Measurements from ENCODE around the gene ECE2. TPM values are rescaled to one million over a fixed set of nuclear protein-coding genes. Genes with fewer than 3 reads are reported as not detected.

Gene ECE2
- not detected in 3 replicates for total RNA-seq
- long read RNA-seq: 0 reads

GRCh38 chr3:184275961-184276910 is at the start of gene ECE2:
TSS of gene ECE2 (plus strand) at chr3:184276022. CDS start at chr3:184276154, 132 bp downstream.
- Mint-ChIP-seq H3K27ac (ENCODE audit: unreplicated experiment) (no peak within 1 kb of the TSS), H3K9me3 (ENCODE audit: low read depth) (no peaks in the 10 kb centered on the region), H3K27me3 (ENCODE audit: low read depth) (peaks cover 40% of the 10 kb centered on the region), H3K4me1 (ENCODE audit: low read depth) (no peaks in the 10 kb centered on the region), H3K4me3 (ENCODE audit: unreplicated experiment) (no peak within 1 kb of the TSS), H3K36me3 (ENCODE audit: low read depth) (no peaks in the 10 kb centered on the region)
- TF ChIP-seq, protein P1, sequence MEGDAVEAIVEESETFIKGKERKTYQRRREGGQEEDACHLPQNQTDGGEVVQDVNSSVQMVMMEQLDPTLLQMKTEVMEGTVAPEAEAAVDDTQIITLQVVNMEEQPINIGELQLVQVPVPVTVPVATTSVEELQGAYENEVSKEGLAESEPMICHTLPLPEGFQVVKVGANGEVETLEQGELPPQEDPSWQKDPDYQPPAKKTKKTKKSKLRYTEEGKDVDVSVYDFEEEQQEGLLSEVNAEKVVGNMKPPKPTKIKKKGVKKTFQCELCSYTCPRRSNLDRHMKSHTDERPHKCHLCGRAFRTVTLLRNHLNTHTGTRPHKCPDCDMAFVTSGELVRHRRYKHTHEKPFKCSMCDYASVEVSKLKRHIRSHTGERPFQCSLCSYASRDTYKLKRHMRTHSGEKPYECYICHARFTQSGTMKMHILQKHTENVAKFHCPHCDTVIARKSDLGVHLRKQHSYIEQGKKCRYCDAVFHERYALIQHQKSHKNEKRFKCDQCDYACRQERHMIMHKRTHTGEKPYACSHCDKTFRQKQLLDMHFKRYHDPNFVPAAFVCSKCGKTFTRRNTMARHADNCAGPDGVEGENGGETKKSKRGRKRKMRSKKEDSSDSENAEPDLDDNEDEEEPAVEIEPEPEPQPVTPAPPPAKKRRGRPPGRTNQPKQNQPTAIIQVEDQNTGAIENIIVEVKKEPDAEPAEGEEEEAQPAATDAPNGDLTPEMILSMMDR (IDR thresholded peaks at IDR 0.05): no peak
- peak; percentile 89 for DNase-seq (ENCODE audit: low spot score)

- no peaks in the 10 kb centered on the region for H3K9me3 Mint-ChIP-seq (ENCODE audit: low read depth)
Observed at GRCh38 chr3:184227481-184227935, 48.3 kb upstream of the ECE2 start.

GRCh38 chr3:184228376-184229137 is 47.3 kb upstream of the ECE2 start:
- H3K36me3 Mint-ChIP-seq (ENCODE audit: low read depth): peaks cover 3% of the 10 kb centered on the region
- TF ChIP-seq, protein P1 (IDR thresholded peaks at IDR 0.05): no peak
- peak overlapping the region; percentile 60 for H3K4me3 Mint-ChIP-seq (ENCODE audit: unreplicated experiment)
- no peak overlapping the region for H3K27ac Mint-ChIP-seq (ENCODE audit: unreplicated experiment)
- peaks cover 46% of the 10 kb centered on the region for H3K27me3 Mint-ChIP-seq (ENCODE audit: low read depth)
- H3K4me1 Mint-ChIP-seq (ENCODE audit: low read depth): peaks cover 12% of the 10 kb centered on the region
- DNase-seq (ENCODE audit: low spot score): peak; percentile 65
- no peaks in the 10 kb centered on the region for H3K9me3 Mint-ChIP-seq (ENCODE audit: low read depth)

More at GRCh38 chr3:184227481-184227935, 48.3 kb upstream of the ECE2 start:
- DNase-seq (ENCODE audit: low spot score): no peak
- Mint-ChIP-seq H3K4me3 (ENCODE audit: unreplicated experiment) (no peak overlapping the region), H3K27ac (ENCODE audit: unreplicated experiment) (no peak overlapping the region), H3K27me3 (ENCODE audit: low read depth) (peaks cover 47% of the 10 kb centered on the region), H3K4me1 (ENCODE audit: low read depth) (peaks cover 12% of the 10 kb centered on the region), H3K36me3 (ENCODE audit: low read depth) (peaks cover 3% of the 10 kb centered on the region)
- TF ChIP-seq, protein P1 (IDR thresholded peaks at IDR 0.05): peak; percentile 83

DNA sequence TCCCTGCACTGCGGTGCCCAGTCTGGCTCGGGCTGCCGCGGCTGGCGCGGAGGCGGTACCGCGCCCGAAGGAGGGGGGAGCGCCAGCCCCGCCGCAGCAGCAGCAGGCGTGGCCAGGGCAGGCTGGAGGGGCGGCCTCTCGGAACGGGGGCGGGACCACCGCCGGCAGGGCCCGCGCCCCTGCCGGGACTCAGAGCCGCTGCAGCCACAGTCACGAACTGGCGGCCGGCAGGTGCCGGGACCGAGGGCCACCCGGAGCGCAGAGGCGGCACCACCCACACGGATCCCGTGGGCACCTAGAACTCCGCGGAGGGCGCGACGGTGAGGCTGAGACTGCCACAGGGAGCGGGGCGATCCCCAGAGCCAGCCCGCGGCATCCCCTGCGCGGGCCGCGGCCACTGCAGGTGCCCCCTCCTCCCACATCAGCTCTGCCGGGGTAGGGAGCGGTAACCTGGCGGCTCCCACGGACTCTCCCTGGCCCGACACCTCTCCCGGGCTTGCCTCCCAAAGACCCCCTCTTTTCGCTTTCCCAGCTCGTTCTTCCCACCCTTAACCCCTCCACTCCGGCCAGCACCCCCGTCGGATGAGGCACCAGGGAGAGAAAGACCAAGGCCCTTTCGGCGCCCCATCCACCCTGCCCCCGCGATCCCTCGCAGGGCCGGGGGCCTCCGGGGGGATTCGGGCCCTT is 46.3 kb upstream of the ECE2 start, which contains the start of gene VWA5B2:
Gene VWA5B2, plus strand, starts transcription at position 192 of the 687 bp plus-strand sequence. CDS start 944 bp downstream, outside the sequence.
- Mint-ChIP-seq H3K4me1 (ENCODE audit: low read depth) (peaks cover 12% of the 10 kb centered on the region), H3K4me3 (ENCODE audit: unreplicated experiment) (peak within 1 kb of the TSS; percentile 60), H3K27me3 (ENCODE audit: low read depth) (peaks cover 43% of the 10 kb centered on the region), H3K9me3 (ENCODE audit: low read depth) (no peaks in the 10 kb centered on the region), H3K27ac (ENCODE audit: unreplicated experiment) (no peak within 1 kb of the TSS), H3K36me3 (ENCODE audit: low read depth) (peaks cover 3% of the 10 kb centered on the region)
- TF ChIP-seq, protein P1 (IDR thresholded peaks at IDR 0.05): peak; percentile 33
- no peak for DNase-seq (ENCODE audit: low spot score)

Measured in chondrocyte (in vitro differentiated cells).